ENCODE data around the gene MTIF3.
"Not testable (repeated sequence)": the region's sequence is repeated elsewhere in the genome, so short reads cannot be mapped to it uniquely, and the experiment has no call there.

MTIF3 gene

GRCh38 chr13:27408074-27408473 lies 42.3 kb downstream of the MTIF3 start:
- no peak overlapping the region for H3K9ac ChIP-seq (ENCODE audit: low read length)
- peaks cover 46% of the 10 kb centered on the region for H3K27me3 ChIP-seq (replicated peaks; ENCODE audit: control insufficient read depth, insufficient read depth, low read length)
- peaks cover 12% of the 10 kb centered on the region for H3K9me3 ChIP-seq (ENCODE audit: control insufficient read depth, low read length)
- H3K36me3 ChIP-seq (ENCODE audit: control insufficient read depth, insufficient read depth, low read length, severe bottlenecking), result no peaks in the 10 kb centered on the region
- no peak for DNase-seq (ENCODE audit: low read depth)
- H3K4me3 ChIP-seq (ENCODE audit: low read length), result no peak overlapping the region
- H3K4me1 ChIP-seq (ENCODE audit: control insufficient read depth, insufficient read depth, low read length), result peaks cover 12% of the 10 kb centered on the region

- DNase-seq (ENCODE audit: low read depth), result peak; percentile 57
- Histone ChIP-seq H3K9me3 (ENCODE audit: control insufficient read depth, low read length) (peaks cover 12% of the 10 kb centered on the region), H3K4me1 (ENCODE audit: control insufficient read depth, insufficient read depth, low read length) (peaks cover 20% of the 10 kb centered on the region), H3K9ac (ENCODE audit: low read length) (no peak overlapping the region), H3K27me3 (replicated peaks; ENCODE audit: control insufficient read depth, insufficient read depth, low read length) (peaks cover 36% of the 10 kb centered on the region), H3K36me3 (ENCODE audit: control insufficient read depth, insufficient read depth, low read length, severe bottlenecking) (no peaks in the 10 kb centered on the region), H3K4me3 (ENCODE audit: low read length) (no peak overlapping the region)
Observed at GRCh38 chr13:27406178-27406939, 44.0 kb downstream of the MTIF3 start.

GRCh38 chr13:27405546-27406134 lies 44.7 kb downstream of the MTIF3 start:
- Histone ChIP-seq H3K27me3 (replicated peaks; ENCODE audit: control insufficient read depth, insufficient read depth, low read length) (peaks cover 31% of the 10 kb centered on the region), H3K4me3 (ENCODE audit: low read length) (no peak overlapping the region), H3K9me3 (ENCODE audit: control insufficient read depth, low read length) (peaks cover 12% of the 10 kb centered on the region), H3K4me1 (ENCODE audit: control insufficient read depth, insufficient read depth, low read length) (peaks cover 20% of the 10 kb centered on the region), H3K9ac (ENCODE audit: low read length) (no peak overlapping the region), H3K36me3 (ENCODE audit: control insufficient read depth, insufficient read depth, low read length, severe bottlenecking) (no peaks in the 10 kb centered on the region)
- no peak for DNase-seq (ENCODE audit: low read depth)

GRCh38 chr13:27404680-27405079 lies 45.7 kb downstream of the MTIF3 start:
- Histone ChIP-seq H3K27me3 (replicated peaks; ENCODE audit: control insufficient read depth, insufficient read depth, low read length) (peaks cover 27% of the 10 kb centered on the region), H3K4me1 (ENCODE audit: control insufficient read depth, insufficient read depth, low read length) (peaks cover 20% of the 10 kb centered on the region), H3K9me3 (ENCODE audit: control insufficient read depth, low read length) (peaks cover 5% of the 10 kb centered on the region), H3K4me3 (ENCODE audit: low read length) (no peak overlapping the region), H3K36me3 (ENCODE audit: control insufficient read depth, insufficient read depth, low read length, severe bottlenecking) (no peaks in the 10 kb centered on the region), H3K9ac (ENCODE audit: low read length) (no peak overlapping the region)
- no peak for DNase-seq (ENCODE audit: low read depth)

GRCh38 chr13:27403727-27404385 lies 46.5 kb downstream of the MTIF3 start:
- peak overlapping the region; percentile 31 for H3K9ac ChIP-seq (ENCODE audit: low read length)
- no peaks in the 10 kb centered on the region for H3K9me3 ChIP-seq (ENCODE audit: control insufficient read depth, low read length)
- H3K4me1 ChIP-seq (ENCODE audit: control insufficient read depth, insufficient read depth, low read length), result peaks cover 20% of the 10 kb centered on the region
- peaks cover 21% of the 10 kb centered on the region for H3K27me3 ChIP-seq (replicated peaks; ENCODE audit: control insufficient read depth, insufficient read depth, low read length)
- H3K36me3 ChIP-seq (ENCODE audit: control insufficient read depth, insufficient read depth, low read length, severe bottlenecking), result no peaks in the 10 kb centered on the region
- DNase-seq (ENCODE audit: low read depth), result no peak
- peak overlapping the region; percentile 8 for H3K4me3 ChIP-seq (ENCODE audit: low read length)

GRCh38 chr13:27403203-27403678 lies 47.1 kb downstream of the MTIF3 start:
- H3K36me3 ChIP-seq (ENCODE audit: control insufficient read depth, insufficient read depth, low read length, severe bottlenecking), result no peaks in the 10 kb centered on the region
- H3K27me3 ChIP-seq (replicated peaks; ENCODE audit: control insufficient read depth, insufficient read depth, low read length), result peaks cover 15% of the 10 kb centered on the region
- peak overlapping the region; percentile 35 for H3K9ac ChIP-seq (ENCODE audit: low read length)
- H3K9me3 ChIP-seq (ENCODE audit: control insufficient read depth, low read length), result no peaks in the 10 kb centered on the region
- peaks cover 20% of the 10 kb centered on the region for H3K4me1 ChIP-seq (ENCODE audit: control insufficient read depth, insufficient read depth, low read length)
- H3K4me3 ChIP-seq (ENCODE audit: low read length), result peak overlapping the region; percentile 8
- peak; percentile 66 for DNase-seq (ENCODE audit: low read depth)

GRCh38 chr13:27401210-27401609 lies 49.2 kb downstream of the MTIF3 start:
- H3K4me1 ChIP-seq (ENCODE audit: control insufficient read depth, insufficient read depth, low read length), result peaks cover 20% of the 10 kb centered on the region
- no peak for DNase-seq (ENCODE audit: low read depth)
- no peaks in the 10 kb centered on the region for H3K9me3 ChIP-seq (ENCODE audit: control insufficient read depth, low read length)
- H3K36me3 ChIP-seq (ENCODE audit: control insufficient read depth, insufficient read depth, low read length, severe bottlenecking), result no peaks in the 10 kb centered on the region
- peaks cover 5% of the 10 kb centered on the region for H3K27me3 ChIP-seq (replicated peaks; ENCODE audit: control insufficient read depth, insufficient read depth, low read length)
- H3K4me3 ChIP-seq (ENCODE audit: low read length), result no peak overlapping the region
- H3K9ac ChIP-seq (ENCODE audit: low read length), result no peak overlapping the region

GRCh38 chr13:27400405-27400804 lies 50.0 kb downstream of the MTIF3 start:
- Histone ChIP-seq H3K4me1 (ENCODE audit: control insufficient read depth, insufficient read depth, low read length) (peaks cover 20% of the 10 kb centered on the region), H3K27me3 (replicated peaks; ENCODE audit: control insufficient read depth, insufficient read depth, low read length) (peaks cover 12% of the 10 kb centered on the region)
- H3K9ac ChIP-seq (ENCODE audit: low read length); H3K4me3 ChIP-seq (ENCODE audit: low read length); H3K9me3 ChIP-seq (ENCODE audit: control insufficient read depth, low read length); DNase-seq (ENCODE audit: low read depth); H3K36me3 ChIP-seq (ENCODE audit: control insufficient read depth, insufficient read depth, low read length, severe bottlenecking): not testable (repeated sequence)

- Histone ChIP-seq H3K27me3 (replicated peaks; ENCODE audit: control insufficient read depth, insufficient read depth, low read length) (peaks cover 22% of the 10 kb centered on the region), H3K9me3 (ENCODE audit: control insufficient read depth, low read length) (no peaks in the 10 kb centered on the region), H3K4me1 (ENCODE audit: control insufficient read depth, insufficient read depth, low read length) (peaks cover 10% of the 10 kb centered on the region), H3K36me3 (ENCODE audit: control insufficient read depth, insufficient read depth, low read length, severe bottlenecking) (no peaks in the 10 kb centered on the region), H3K4me3 (ENCODE audit: low read length) (no peak overlapping the region), H3K9ac (ENCODE audit: low read length) (no peak overlapping the region)
- no peak for DNase-seq (ENCODE audit: low read depth)
Observed at GRCh38 chr13:27398360-27398759, 52.0 kb downstream of the MTIF3 start.

- Histone ChIP-seq H3K36me3 (ENCODE audit: control insufficient read depth, insufficient read depth, low read length, severe bottlenecking) (no peaks in the 10 kb centered on the region), H3K27me3 (replicated peaks; ENCODE audit: control insufficient read depth, insufficient read depth, low read length) (peaks cover 26% of the 10 kb centered on the region), H3K4me3 (ENCODE audit: low read length) (no peak overlapping the region), H3K9me3 (ENCODE audit: control insufficient read depth, low read length) (no peaks in the 10 kb centered on the region), H3K4me1 (ENCODE audit: control insufficient read depth, insufficient read depth, low read length) (peaks cover 5% of the 10 kb centered on the region), H3K9ac (ENCODE audit: low read length) (no peak overlapping the region)
- DNase-seq (ENCODE audit: low read depth), result no peak
Observed at GRCh38 chr13:27396252-27396846, 54.0 kb downstream of the MTIF3 start.

GRCh38 chr13:27395007-27395510 lies 55.3 kb downstream of the MTIF3 start:
- no peak overlapping the region for H3K9ac ChIP-seq (ENCODE audit: low read length)

More at GRCh38 chr13:27395007-27395510, 55.3 kb downstream of the MTIF3 start:
- Histone ChIP-seq H3K4me3 (ENCODE audit: low read length) (no peak overlapping the region), H3K9me3 (ENCODE audit: control insufficient read depth, low read length) (no peaks in the 10 kb centered on the region), H3K36me3 (ENCODE audit: control insufficient read depth, insufficient read depth, low read length, severe bottlenecking) (no peaks in the 10 kb centered on the region), H3K27me3 (replicated peaks; ENCODE audit: control insufficient read depth, insufficient read depth, low read length) (peaks cover 26% of the 10 kb centered on the region), H3K4me1 (ENCODE audit: control insufficient read depth, insufficient read depth, low read length) (peaks cover 5% of the 10 kb centered on the region)
- no peak for DNase-seq (ENCODE audit: low read depth)
